OCI-LY7 (cell line): Measurements from ENCODE around the gene ATPAF2.

ENCODE experiments used
- CTCF ChIP-seq: fragments of 200-600 bp; sonication (generic); conservative IDR thresholded peaks from 2 replicates; pipeline ENCODE4 v1.5.1; 2014; ENCODE audit warnings: mild to moderate bottlenecking, antibody characterized with exemption, low read length, moderate library complexity, mixed read lengths
- EZH2phosphoT487 ChIP-seq: fragments of 200-600 bp; sonication (generic); IDR thresholded peaks from 2 replicates; pipeline ENCODE4 v1.6.1; 2018; ENCODE audit warnings: low read depth, borderline replicate concordance, mild to moderate bottlenecking, mixed run types, antibody characterized with exemption, low read length, moderate library complexity, mixed read lengths

- TF ChIP-seq CTCF = no peak
- no peak for TF ChIP-seq EZH2phosphoT487
These were observed 49.9 kb downstream of the ATPAF2 start for GRCh38 chr17:17989081-17989480.
